IMR-90 (cell line): ENCODE results near the gene ADCY2. TPM values are rescaled to one million over a fixed set of nuclear protein-coding genes. Genes with fewer than 3 reads are reported as not detected.

Experiments
- ATAC-seq: fragments of 200-7000 bp; cut with Tn5 transposase; 2 replicates; pipeline ENCODE4 v1.9.1; 2020; ENCODE audit warnings: low read depth, mild to moderate bottlenecking, moderate library complexity
- BruUV-seq: library from RNA; stranded (reverse); fragments of 400-500 nt; replicated peaks from 2 replicates; lab custom pipeline; 2021; lab: Mats Ljungman, UMichigan
- CTCF ChIA-PET: fragments of 300-600 bp; formaldehyde crosslinking; extraction: SDS; loops from one replicate; lab custom pipeline; 2021; ENCODE audit warnings: antibody characterized with exemption; lab: Yijun Ruan, JAX
- POLR2A ChIA-PET: fragments of 300-600 bp; sonication (Branson Sonifier 250); formaldehyde crosslinking; loops from one replicate; lab custom pipeline; 2022; ENCODE audit warnings: antibody characterized with exemption; ENCODE audit not compliant: unreplicated experiment; lab: Charles Lee
- DNase-seq: peaks from one replicate; pipeline ENCODE4 v3.0.0; 2013
- H2AFZ ChIP-seq: replicated peaks from 2 replicates; pipeline ENCODE3; 2013; ENCODE audit warnings: low read length, mild to moderate bottlenecking; ENCODE audit not compliant: poor library complexity
- H2AK5ac ChIP-seq: 2 replicates; pipeline ENCODE4 v1.6.1; 2013; ENCODE audit warnings: low read depth, low read length, inconsistent platforms
- H2AK9ac ChIP-seq: replicated peaks from 2 replicates; pipeline ENCODE3; 2013; ENCODE audit warnings: mild to moderate bottlenecking, low read depth, low read length, moderate library complexity; ENCODE audit not compliant: poor library complexity
- H2BK120ac ChIP-seq: 2 replicates; pipeline ENCODE4 v1.6.1; 2013; ENCODE audit warnings: low read depth, low read length, inconsistent platforms
- H2BK15ac ChIP-seq: 3 replicates; pipeline ENCODE4 v1.6.1; 2013; ENCODE audit warnings: low read depth, low read length, inconsistent platforms
- H2BK20ac ChIP-seq: 2 replicates; pipeline ENCODE4 v1.6.1; 2013; ENCODE audit warnings: low read depth, mild to moderate bottlenecking, inconsistent platforms, low read length, moderate library complexity
- H2BK5ac ChIP-seq: 2 replicates; pipeline ENCODE4 v1.6.1; 2013; ENCODE audit warnings: mild to moderate bottlenecking, low read depth, low read length, inconsistent platforms; ENCODE audit not compliant: poor library complexity, severe bottlenecking
- H3K14ac ChIP-seq: replicated peaks from 2 replicates; pipeline ENCODE4 v1.6.1; 2013; ENCODE audit warnings: low read depth, low read length, inconsistent platforms
- H3K18ac ChIP-seq: 2 replicates; pipeline ENCODE4 v1.6.1; 2013; ENCODE audit warnings: low read depth, low read length, control low read depth
- H3K23ac ChIP-seq: 2 replicates; pipeline ENCODE4 v1.6.1; 2013; ENCODE audit warnings: low read depth, low read length, inconsistent platforms
- H3K27ac ChIP-seq: 2 replicates; pipeline ENCODE4 v1.5.1; 2013; ENCODE audit warnings: mild to moderate bottlenecking, control low read depth, low read length; ENCODE audit not compliant: insufficient read depth
- H3K27me3 ChIP-seq: 2 replicates; pipeline ENCODE4 v1.6.1; 2013; ENCODE audit warnings: low read length; ENCODE audit not compliant: control insufficient read depth, insufficient read depth
- H3K36me3 ChIP-seq: 2 replicates; pipeline ENCODE4 v1.6.1; 2013; ENCODE audit warnings: low read length, mixed read lengths; ENCODE audit not compliant: control insufficient read depth, insufficient read depth
- H3K4ac ChIP-seq: 2 replicates; pipeline ENCODE4 v1.6.1; 2013; ENCODE audit warnings: low read depth, low read length, inconsistent platforms
- H3K4me1 ChIP-seq: 2 replicates; pipeline ENCODE4 v1.6.1; 2013; ENCODE audit warnings: low read length, mixed read lengths; ENCODE audit not compliant: control insufficient read depth, insufficient read depth
- H3K4me2 ChIP-seq: 2 replicates; pipeline ENCODE4 v1.6.1; 2013; ENCODE audit warnings: low read depth, mild to moderate bottlenecking, control low read depth, low read length, moderate library complexity
- H3K4me3 ChIP-seq: 2 replicates; pipeline ENCODE4 v1.5.1; 2013; ENCODE audit warnings: low read depth, mild to moderate bottlenecking, control low read depth, low read length, moderate library complexity; ENCODE audit not compliant: insufficient read depth
- H3K56ac ChIP-seq: 2 replicates; pipeline ENCODE4 v1.6.1; 2013; ENCODE audit warnings: low read length, inconsistent platforms; ENCODE audit not compliant: insufficient read depth; ENCODE audit errors: extremely low read depth
- H3K79me1 ChIP-seq, 2 experiments: 2 replicates each; pipeline ENCODE4 v1.6.1; 2013; ENCODE audit warnings: low read length in 2 of 2, inconsistent platforms in 1 of 2, low read depth in 1 of 2
- H3K9ac ChIP-seq: 2 replicates; pipeline ENCODE4 v1.6.1; 2013; ENCODE audit warnings: low read depth, low read length, control low read depth
- H3K9me1 ChIP-seq: 2 replicates; pipeline ENCODE4 v1.6.1; 2013; ENCODE audit warnings: low read length, inconsistent platforms; ENCODE audit not compliant: insufficient read depth
- H3K9me3 ChIP-seq: 2 replicates; pipeline ENCODE4 v1.6.1; 2013; ENCODE audit warnings: low read length; ENCODE audit not compliant: control insufficient read depth, insufficient read depth
- H4K20me1 ChIP-seq: 2 replicates; pipeline ENCODE4 v1.6.1; 2013; ENCODE audit warnings: low read length, inconsistent platforms; ENCODE audit not compliant: insufficient read depth
- H4K5ac ChIP-seq: 2 replicates; pipeline ENCODE4 v1.6.1; 2013; ENCODE audit warnings: mild to moderate bottlenecking, low read depth, low read length, control low read depth
- H4K8ac ChIP-seq, 2 experiments: 2 replicates each; pipeline ENCODE4 v1.6.1; 2013; ENCODE audit warnings: low read depth in 2 of 2, low read length in 2 of 2, control low read depth in 1 of 2, inconsistent platforms in 1 of 2
- H4K91ac ChIP-seq: 2 replicates; pipeline ENCODE4 v1.6.1; 2013; ENCODE audit warnings: low read depth, low read length, inconsistent platforms; ENCODE audit not compliant: insufficient read depth
- BHLHE40 ChIP-seq: fragments of 150-350 bp; IDR thresholded peaks from 2 replicates; pipeline ENCODE4 v1.6.1; 2016; ENCODE audit warnings: mild to moderate bottlenecking, low read depth, low read length
- CEBPB ChIP-seq: IDR thresholded peaks from 2 replicates; pipeline ENCODE4 v1.6.1; 2012; ENCODE audit warnings: low read depth, low read length, improper control_type of control experiment
- CHD1 ChIP-seq: IDR thresholded peaks from 2 replicates; pipeline ENCODE4 v1.6.1; 2012; ENCODE audit warnings: low read depth, low read length, improper control_type of control experiment
- MAFK ChIP-seq: IDR thresholded peaks from 2 replicates; pipeline ENCODE4 v1.6.1; 2012; ENCODE audit warnings: low read depth, low read length, improper control_type of control experiment
- MAZ ChIP-seq: IDR thresholded peaks from 2 replicates; pipeline ENCODE4 v1.6.1; 2012; ENCODE audit warnings: low read depth, mild to moderate bottlenecking, low read length, improper control_type of control experiment, moderate library complexity, borderline replicate concordance
- MXI1 ChIP-seq: IDR thresholded peaks from 2 replicates; pipeline ENCODE4 v1.6.1; 2012; ENCODE audit warnings: low read depth, mild to moderate bottlenecking, low read length, moderate library complexity, borderline replicate concordance
- NFE2L2 ChIP-seq: fragments of 150-350 bp; IDR thresholded peaks from 2 replicates; pipeline ENCODE4 v1.6.1; 2016; ENCODE audit warnings: low read depth, mild to moderate bottlenecking, low read length
- POLR2A ChIP-seq: IDR thresholded peaks from 2 replicates; pipeline ENCODE4 v1.6.1; 2012; ENCODE audit warnings: mild to moderate bottlenecking, low read depth, low read length
- RAD21 ChIP-seq: IDR thresholded peaks from 2 replicates; pipeline ENCODE4 v1.6.1; 2012; ENCODE audit warnings: low read length, improper control_type of control experiment
- RCOR1 ChIP-seq: IDR thresholded peaks from 2 replicates; pipeline ENCODE4 v1.6.1; 2012; ENCODE audit warnings: mild to moderate bottlenecking, low read length, improper control_type of control experiment; ENCODE audit not compliant: insufficient replicate concordance
- RFX5 ChIP-seq: IDR thresholded peaks from 2 replicates; pipeline ENCODE4 v1.8.0; 2012; ENCODE audit warnings: low read depth, mild to moderate bottlenecking, low read length, moderate library complexity
- SMC3 ChIP-seq: fragments of 150-350 bp; IDR thresholded peaks from 2 replicates; pipeline ENCODE4 v1.6.1; 2016; ENCODE audit warnings: low read depth, mild to moderate bottlenecking, antibody characterized with exemption, low read length, moderate library complexity
- WGBS, 2 experiments: methylation state at CpG; one replicate each; pipeline versions ENCODE4 v1.1.5 to v1.1.7; 2013; ENCODE audit warnings: missing lambda C conversion rate in 2 of 2; ENCODE audit not compliant: insufficient read length in 1 of 2; ENCODE audit errors: extremely low coverage in 2 of 2; 5-methylcytosine and 5-hydroxymethylcytosine counted together
- dilution Hi-C: fragments of 300-500 bp; cut with HindIII; formaldehyde crosslinking; loops from one replicate; pipeline ENCODE4 v1.14.3; 2018; ENCODE audit warnings: low sequenced_read_pairs; ENCODE audit not compliant: unreplicated experiment
- in situ Hi-C: fragments of 300-500 bp; cut with MboI; formaldehyde crosslinking; loops from 3 replicates; pipeline ENCODE4 v1.14.3; 2019; ENCODE audit warnings: low sequenced_read_pairs, inconsistent platforms, mixed read lengths
- intact Hi-C: fragments of 100-400 bp; cut with micrococcal nuclease; formaldehyde crosslinking; loops from 2 replicates; pipeline ENCODE4 v1.10.0; 2022
- polyA plus RNA-seq, 3 experiments: library from polyadenylated mRNA; depleted of rRNA; stranded (reverse); fragments of >200 nt; gene quantifications; 2 replicates each; pipeline ENCODE4 v1.2.3, GENCODE V29; 2012; ENCODE audit warnings: low replicate concordance in 1 of 3
- total RNA-seq: library from RNA; depleted of rRNA; stranded (reverse); fragments of >200 nt; gene quantifications from 2 replicates; pipeline ENCODE4 v1.2.3, GENCODE V29; 2012
- TF ChIP-seq, protein P1 (sequence below): conservative IDR thresholded peaks from 2 replicates; pipeline ENCODE4 v1.5.1; 2012; ENCODE audit warnings: mild to moderate bottlenecking, low read depth, low read length, improper control_type of control experiment
- TF ChIP-seq, protein P2 (sequence below): fragments of 150-350 bp; IDR thresholded peaks from 2 replicates; pipeline ENCODE4 v1.6.1; 2016; ENCODE audit warnings: low read depth, mild to moderate bottlenecking, low read length, moderate library complexity, borderline replicate concordance

The ADCY2 gene
- total and polyA plus RNA-seq, 2 of the 4 experiments (the other 2 are of a cell fraction), result not detected

DNA sequence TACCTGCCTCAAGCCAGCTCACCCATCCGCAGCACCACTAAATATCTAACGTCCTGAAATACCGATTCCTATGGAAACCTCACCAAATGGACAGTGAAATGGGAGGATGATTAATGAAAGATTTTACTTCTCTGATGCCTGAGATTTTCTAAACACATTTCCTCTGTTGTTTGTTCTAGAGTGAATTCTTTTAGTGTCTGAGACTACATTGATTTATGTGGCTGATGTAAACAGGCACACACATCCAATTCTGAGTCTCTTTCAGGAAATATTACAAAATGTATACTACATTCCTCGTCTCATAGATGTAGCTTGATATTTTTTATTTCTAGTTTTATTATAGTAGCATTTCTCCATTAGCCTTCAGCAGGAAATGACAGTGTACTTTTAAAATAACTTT lies 20.5 kb upstream of the ADCY2 start:
- H3K27ac ChIP-seq, result no peak overlapping the region
- in situ Hi-C loops (no loop called here), intact Hi-C loops (no loop called here), dilution Hi-C loops (no loop called here)
- no peak overlapping the region for H2BK20ac ChIP-seq
- H4K20me1 ChIP-seq, result no peaks in the 10 kb centered on the region
- H3K4me2 ChIP-seq, result no peak overlapping the region
- no peak overlapping the region for H3K14ac ChIP-seq
- H3K4me3 ChIP-seq, result no peak overlapping the region
- no peak overlapping the region for H2AFZ ChIP-seq
- H3K23ac ChIP-seq, result no peak overlapping the region
- no peaks in the 10 kb centered on the region for H3K4me1 ChIP-seq
- H3K9me1 ChIP-seq, result no peaks in the 10 kb centered on the region
- H2BK120ac ChIP-seq, result no peak overlapping the region
- no peak overlapping the region for H3K4ac ChIP-seq
- TF ChIP-seq RAD21 (no peak), CEBPB (no peak), MXI1 (no peak), RFX5 (no peak), POLR2A (no peak), CHD1 (no peak), NFE2L2 (no peak), BHLHE40 (no peak), MAZ (no peak), RCOR1 (no peak), MAFK (no peak), SMC3 (no peak)
- TF ChIP-seq, protein P1, sequence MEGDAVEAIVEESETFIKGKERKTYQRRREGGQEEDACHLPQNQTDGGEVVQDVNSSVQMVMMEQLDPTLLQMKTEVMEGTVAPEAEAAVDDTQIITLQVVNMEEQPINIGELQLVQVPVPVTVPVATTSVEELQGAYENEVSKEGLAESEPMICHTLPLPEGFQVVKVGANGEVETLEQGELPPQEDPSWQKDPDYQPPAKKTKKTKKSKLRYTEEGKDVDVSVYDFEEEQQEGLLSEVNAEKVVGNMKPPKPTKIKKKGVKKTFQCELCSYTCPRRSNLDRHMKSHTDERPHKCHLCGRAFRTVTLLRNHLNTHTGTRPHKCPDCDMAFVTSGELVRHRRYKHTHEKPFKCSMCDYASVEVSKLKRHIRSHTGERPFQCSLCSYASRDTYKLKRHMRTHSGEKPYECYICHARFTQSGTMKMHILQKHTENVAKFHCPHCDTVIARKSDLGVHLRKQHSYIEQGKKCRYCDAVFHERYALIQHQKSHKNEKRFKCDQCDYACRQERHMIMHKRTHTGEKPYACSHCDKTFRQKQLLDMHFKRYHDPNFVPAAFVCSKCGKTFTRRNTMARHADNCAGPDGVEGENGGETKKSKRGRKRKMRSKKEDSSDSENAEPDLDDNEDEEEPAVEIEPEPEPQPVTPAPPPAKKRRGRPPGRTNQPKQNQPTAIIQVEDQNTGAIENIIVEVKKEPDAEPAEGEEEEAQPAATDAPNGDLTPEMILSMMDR, result no peak
- TF ChIP-seq, protein P2, sequence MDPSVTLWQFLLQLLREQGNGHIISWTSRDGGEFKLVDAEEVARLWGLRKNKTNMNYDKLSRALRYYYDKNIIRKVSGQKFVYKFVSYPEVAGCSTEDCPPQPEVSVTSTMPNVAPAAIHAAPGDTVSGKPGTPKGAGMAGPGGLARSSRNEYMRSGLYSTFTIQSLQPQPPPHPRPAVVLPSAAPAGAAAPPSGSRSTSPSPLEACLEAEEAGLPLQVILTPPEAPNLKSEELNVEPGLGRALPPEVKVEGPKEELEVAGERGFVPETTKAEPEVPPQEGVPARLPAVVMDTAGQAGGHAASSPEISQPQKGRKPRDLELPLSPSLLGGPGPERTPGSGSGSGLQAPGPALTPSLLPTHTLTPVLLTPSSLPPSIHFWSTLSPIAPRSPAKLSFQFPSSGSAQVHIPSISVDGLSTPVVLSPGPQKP, result no peak
- no peak overlapping the region for H3K56ac ChIP-seq
- no TSS peak for BruUV-seq
- no peak overlapping the region for H3K9ac ChIP-seq
- no peak overlapping the region for H2AK5ac ChIP-seq
- ChIA-PET POLR2A (no interaction called here), CTCF (no interaction called here)
- DNase-seq (no peak), ATAC-seq (no peak)
- no peaks in the 10 kb centered on the region for H3K27me3 ChIP-seq
- no peak overlapping the region for H3K18ac ChIP-seq
- H4K91ac ChIP-seq, result no peak overlapping the region
- H2BK15ac ChIP-seq, result no peak overlapping the region
- WGBS, 2 experiments, result no CpG with 5 or more reads among the region's 4 CpGs
- H4K5ac ChIP-seq, result no peak overlapping the region
- H2BK5ac ChIP-seq, result no peak overlapping the region
- H4K8ac ChIP-seq, result no peak overlapping the region
- peaks cover 15% of the 10 kb centered on the region for H3K9me3 ChIP-seq
- H3K79me1 ChIP-seq, result no peaks in the 10 kb centered on the region
- H3K36me3 ChIP-seq, result no peaks in the 10 kb centered on the region
- H2AK9ac ChIP-seq, result no peak overlapping the region
